ENCODE measurements around the gene ADAMTS4.

ADAMTS4 gene

GRCh38 chr1:161153176-161153575, 45.7 kb downstream of the ADAMTS4 start:
- no peak for DNase-seq (ENCODE audit: low read depth)

DNA sequence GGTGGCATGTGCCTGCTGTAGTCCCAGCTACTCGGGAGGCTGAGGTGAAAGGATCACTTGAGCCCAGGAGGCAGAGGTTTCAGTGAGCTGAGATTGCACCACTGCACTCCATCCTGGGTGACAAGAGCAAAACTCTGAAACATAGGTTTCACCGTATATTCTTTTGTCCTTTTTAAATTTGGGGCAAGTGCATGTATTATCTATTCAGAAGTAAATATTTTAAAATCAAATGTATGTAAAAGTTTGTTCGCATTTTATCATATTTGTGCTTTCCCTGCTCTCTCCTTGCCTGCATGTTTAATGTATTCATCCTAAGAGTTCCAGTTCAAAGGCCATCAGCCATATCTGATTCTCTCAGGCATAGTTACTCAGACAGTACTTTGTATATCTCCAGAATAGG, 53.0 kb downstream of the ADAMTS4 start:
- DNase-seq (ENCODE audit: low read depth) = no peak

- DNase-seq (ENCODE audit: low read depth) = no peak
Measured at GRCh38 chr1:161140755-161141400, 58.0 kb downstream of the ADAMTS4 start.

- DNase-seq (ENCODE audit: low read depth) = no peak
Measured at GRCh38 chr1:161139766-161140165, 59.1 kb downstream of the ADAMTS4 start.

DNA sequence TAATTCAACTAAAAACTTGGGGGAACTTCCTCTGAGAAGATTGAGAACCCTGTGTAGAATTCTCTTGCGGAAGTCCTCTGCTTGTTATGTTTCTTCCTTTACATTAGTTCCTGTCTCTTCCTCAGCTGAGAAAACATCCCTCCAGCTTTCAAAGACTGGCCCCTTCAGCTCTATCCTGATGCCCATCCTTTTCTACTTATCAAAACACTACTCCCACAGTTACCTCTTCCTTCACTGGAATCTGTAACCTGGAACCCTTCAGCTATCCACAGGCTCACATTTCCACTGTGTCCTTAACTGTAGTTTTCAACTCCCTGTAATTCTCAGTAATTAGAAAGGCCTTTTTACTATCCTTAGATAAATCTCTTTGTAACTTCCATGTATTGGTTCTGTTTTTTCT, 60.4 kb downstream of the ADAMTS4 start:
- no peak for DNase-seq (ENCODE audit: low read depth)

- no peak for DNase-seq (ENCODE audit: low read depth)
Measured at GRCh38 chr1:161137881-161138280, 61.0 kb downstream of the ADAMTS4 start.

Measured in T-helper 22 cell (primary cell).